Karpas-422 (cell line): ENCODE measurements around the gene CEP112. TPM values are rescaled to one million over a fixed set of nuclear protein-coding genes. Genes with fewer than 3 reads are reported as not detected.

Experiments
- DNase-seq: peaks from one replicate; pipeline ENCODE4 v3.0.0-alpha.2; 2015
- H2AFZ ChIP-seq: fragments of 200-600 bp; sonication (generic); 2 replicates; pipeline ENCODE4 v1.6.1; 2014; ENCODE audit warnings: antibody characterized with exemption, low read length, mixed read lengths
- H3K27ac ChIP-seq: fragments of 200-600 bp; sonication (generic); 2 replicates; pipeline ENCODE4 v1.5.1; 2014; ENCODE audit warnings: mild to moderate bottlenecking, low read length, moderate library complexity
- H3K27me3 ChIP-seq: fragments of 200-600 bp; sonication (generic); 2 replicates; pipeline ENCODE4 v1.6.1; 2014; ENCODE audit warnings: low read length, mixed read lengths
- H3K36me3 ChIP-seq: fragments of 200-600 bp; sonication (generic); 2 replicates; pipeline ENCODE4 v1.6.1; 2014; ENCODE audit warnings: low read length, mixed read lengths; ENCODE audit not compliant: insufficient read depth
- H3K4me1 ChIP-seq: fragments of 200-600 bp; sonication (generic); 2 replicates; pipeline ENCODE4 v1.6.1; 2014; ENCODE audit warnings: mild to moderate bottlenecking, low read length, mixed read lengths
- H3K4me2 ChIP-seq: fragments of 200-600 bp; sonication (generic); 2 replicates; pipeline ENCODE4 v1.6.1; 2014; ENCODE audit warnings: low read length, low read depth, mild to moderate bottlenecking; ENCODE audit not compliant: poor library complexity, severe bottlenecking
- H3K4me3 ChIP-seq: fragments of 200-600 bp; sonication (generic); 2 replicates; pipeline ENCODE4 v1.5.1; 2014; ENCODE audit warnings: mild to moderate bottlenecking, antibody characterized with exemption, low read length, mixed read lengths
- H3K79me2 ChIP-seq: fragments of 200-600 bp; sonication (generic); 2 replicates; pipeline ENCODE4 v1.6.1; 2014; ENCODE audit warnings: mild to moderate bottlenecking, low read length, mixed read lengths
- H3K9ac ChIP-seq: fragments of 200-600 bp; sonication (generic); 2 replicates; pipeline ENCODE4 v1.6.0; 2014; ENCODE audit warnings: low read length
- H3K9me2 ChIP-seq: fragments of 200-600 bp; sonication (generic), shearing (Covaris generic); replicated peaks from 2 replicates; pipeline ENCODE4 v1.6.0; 2014; ENCODE audit warnings: mild to moderate bottlenecking, low read length, moderate library complexity; ENCODE audit not compliant: insufficient read depth
- H3K9me3 ChIP-seq: fragments of 300-700, 200-600 bp; sonication (generic); 2 replicates; pipeline ENCODE4 v1.6.1; 2014; ENCODE audit warnings: low read length, mixed read lengths
- H4K20me1 ChIP-seq: fragments of 200-600 bp; sonication (generic); 2 replicates; pipeline ENCODE4 v1.6.1; 2014; ENCODE audit warnings: mild to moderate bottlenecking, antibody characterized with exemption, low read length, low read depth; ENCODE audit not compliant: insufficient read depth
- total RNA-seq: library from RNA; depleted of rRNA; stranded (reverse); fragments of >200 nt; shearing (Covaris generic); gene quantifications from 2 replicates; pipeline ENCODE4 v1.2.3, GENCODE V29; 2014; ENCODE audit warnings: low replicate concordance

The CEP112 gene
- total RNA-seq, 1 experiment from 2014 or later = not detected

GRCh38 chr17:65754630-65755029 is 437.3 kb downstream of the CEP112 start:
- Histone ChIP-seq H3K79me2 (no peaks in the 10 kb centered on the region), H2AFZ (no peak overlapping the region)
- DNase-seq = no peak

GRCh38 chr17:65754081-65754480 is 437.9 kb downstream of the CEP112 start:
- Histone ChIP-seq H3K79me2 (no peaks in the 10 kb centered on the region), H3K4me3 (no peak overlapping the region), H3K36me3 (no peaks in the 10 kb centered on the region), H4K20me1 (no peaks in the 10 kb centered on the region), H3K9me2 (no peaks in the 10 kb centered on the region), H3K9ac (no peak overlapping the region), H2AFZ (no peak overlapping the region), H3K4me2 (no peak overlapping the region), H3K4me1 (no peaks in the 10 kb centered on the region), H3K9me3 (no peaks in the 10 kb centered on the region), H3K27ac (no peak overlapping the region), H3K27me3 (no peaks in the 10 kb centered on the region)
- no peak for DNase-seq

More at GRCh38 chr17:65754630-65755029, 437.3 kb downstream of the CEP112 start:
- no peak overlapping the region for H3K4me3 ChIP-seq
- H3K4me1 ChIP-seq = no peaks in the 10 kb centered on the region
- H3K27ac ChIP-seq = no peak overlapping the region
- H3K9ac ChIP-seq = no peak overlapping the region
- no peaks in the 10 kb centered on the region for H4K20me1 ChIP-seq
- H3K4me2 ChIP-seq = no peak overlapping the region
- H3K36me3 ChIP-seq = no peaks in the 10 kb centered on the region
- H3K9me3 ChIP-seq = no peaks in the 10 kb centered on the region
- H3K27me3 ChIP-seq = no peaks in the 10 kb centered on the region
- no peaks in the 10 kb centered on the region for H3K9me2 ChIP-seq

- Histone ChIP-seq H3K4me1 (no peaks in the 10 kb centered on the region), H3K9me2 (no peaks in the 10 kb centered on the region), H3K9ac (no peak overlapping the region), H3K4me2 (no peak overlapping the region), H3K27me3 (no peaks in the 10 kb centered on the region), H3K79me2 (no peaks in the 10 kb centered on the region), H3K9me3 (no peaks in the 10 kb centered on the region), H2AFZ (no peak overlapping the region), H4K20me1 (no peaks in the 10 kb centered on the region), H3K4me3 (no peak overlapping the region), H3K36me3 (no peaks in the 10 kb centered on the region), H3K27ac (no peak overlapping the region)
- DNase-seq = no peak
These were observed 438.6 kb downstream of the CEP112 start for GRCh38 chr17:65753348-65753747.

- H3K27ac ChIP-seq = no peak overlapping the region
- H3K9me3 ChIP-seq = no peaks in the 10 kb centered on the region
- no peak overlapping the region for H3K4me2 ChIP-seq
These were observed 440.7 kb downstream of the CEP112 start for GRCh38 chr17:65751263-65751662.

GRCh38 chr17:65750631-65751115 is 441.3 kb downstream of the CEP112 start:
- Histone ChIP-seq H3K27ac (no peak overlapping the region), H3K27me3 (no peaks in the 10 kb centered on the region), H2AFZ (no peak overlapping the region), H3K79me2 (no peaks in the 10 kb centered on the region), H3K9me2 (no peaks in the 10 kb centered on the region), H3K4me2 (no peak overlapping the region), H3K9ac (no peak overlapping the region), H3K9me3 (no peaks in the 10 kb centered on the region), H3K36me3 (no peaks in the 10 kb centered on the region), H4K20me1 (no peaks in the 10 kb centered on the region), H3K4me3 (no peak overlapping the region), H3K4me1 (no peaks in the 10 kb centered on the region)
- no peak for DNase-seq

More at GRCh38 chr17:65751263-65751662, 440.7 kb downstream of the CEP112 start:
- Histone ChIP-seq H3K9ac (no peak overlapping the region), H3K27me3 (no peaks in the 10 kb centered on the region), H4K20me1 (no peaks in the 10 kb centered on the region), H3K79me2 (no peaks in the 10 kb centered on the region), H3K36me3 (no peaks in the 10 kb centered on the region), H3K9me2 (no peaks in the 10 kb centered on the region), H3K4me1 (no peaks in the 10 kb centered on the region), H3K4me3 (no peak overlapping the region), H2AFZ (no peak overlapping the region)
- no peak for DNase-seq

GRCh38 chr17:65750166-65750565 is 441.8 kb downstream of the CEP112 start:
- Histone ChIP-seq H3K4me2 (no peak overlapping the region), H3K4me1 (no peaks in the 10 kb centered on the region), H3K9ac (no peak overlapping the region), H3K79me2 (no peaks in the 10 kb centered on the region), H3K9me3 (no peaks in the 10 kb centered on the region), H4K20me1 (no peaks in the 10 kb centered on the region), H3K27ac (no peak overlapping the region), H2AFZ (no peak overlapping the region), H3K4me3 (no peak overlapping the region), H3K36me3 (no peaks in the 10 kb centered on the region), H3K9me2 (no peaks in the 10 kb centered on the region), H3K27me3 (no peaks in the 10 kb centered on the region)
- DNase-seq = no peak

GRCh38 chr17:65749479-65749878 is 442.5 kb downstream of the CEP112 start:
- Histone ChIP-seq H3K27ac (no peak overlapping the region), H3K9me3 (no peaks in the 10 kb centered on the region), H3K4me1 (no peaks in the 10 kb centered on the region), H3K9ac (no peak overlapping the region), H3K27me3 (no peaks in the 10 kb centered on the region), H4K20me1 (no peaks in the 10 kb centered on the region), H2AFZ (no peak overlapping the region), H3K36me3 (no peaks in the 10 kb centered on the region), H3K4me2 (no peak overlapping the region), H3K9me2 (no peaks in the 10 kb centered on the region), H3K4me3 (no peak overlapping the region), H3K79me2 (no peaks in the 10 kb centered on the region)
- no peak for DNase-seq

- no peaks in the 10 kb centered on the region for H3K9me2 ChIP-seq
- no peaks in the 10 kb centered on the region for H3K36me3 ChIP-seq
- H3K4me2 ChIP-seq = no peak overlapping the region
- no peak overlapping the region for H3K27ac ChIP-seq
- 0 out of 2 replicates have a peak, but pooled peaks cover under 1% of the 10 kb centered on the region for H3K27me3 ChIP-seq
- no peaks in the 10 kb centered on the region for H3K4me1 ChIP-seq
- no peaks in the 10 kb centered on the region for H3K9me3 ChIP-seq
- no peaks in the 10 kb centered on the region for H4K20me1 ChIP-seq
- H3K9ac ChIP-seq = no peak overlapping the region
- no peaks in the 10 kb centered on the region for H3K79me2 ChIP-seq
- DNase-seq = no peak
- H3K4me3 ChIP-seq = no peak overlapping the region
- H2AFZ ChIP-seq = no peak overlapping the region
These were observed 446.7 kb downstream of the CEP112 start for GRCh38 chr17:65745241-65745640.

GRCh38 chr17:65743308-65743655 is 448.7 kb downstream of the CEP112 start:
- Histone ChIP-seq H3K79me2 (no peaks in the 10 kb centered on the region), H3K27ac (no peak overlapping the region), H3K9me2 (no peaks in the 10 kb centered on the region), H3K9me3 (peaks cover 2% of the 10 kb centered on the region; the same call in 1 of the 2 replicates), H2AFZ (no peak overlapping the region), H3K4me1 (no peaks in the 10 kb centered on the region), H3K27me3 (0 out of 2 replicates have a peak, but pooled peaks cover 2% of the 10 kb centered on the region), H3K36me3 (no peaks in the 10 kb centered on the region), H4K20me1 (no peaks in the 10 kb centered on the region), H3K4me2 (no peak overlapping the region), H3K4me3 (no peak overlapping the region), H3K9ac (no peak overlapping the region)
- no peak for DNase-seq
